ENCODE results near the gene TENT5A.
"Not testable (repeated sequence)": the region's sequence is repeated elsewhere in the genome, so short reads cannot be mapped to it uniquely, and the experiment has no call there.

Gene TENT5A

DNA sequence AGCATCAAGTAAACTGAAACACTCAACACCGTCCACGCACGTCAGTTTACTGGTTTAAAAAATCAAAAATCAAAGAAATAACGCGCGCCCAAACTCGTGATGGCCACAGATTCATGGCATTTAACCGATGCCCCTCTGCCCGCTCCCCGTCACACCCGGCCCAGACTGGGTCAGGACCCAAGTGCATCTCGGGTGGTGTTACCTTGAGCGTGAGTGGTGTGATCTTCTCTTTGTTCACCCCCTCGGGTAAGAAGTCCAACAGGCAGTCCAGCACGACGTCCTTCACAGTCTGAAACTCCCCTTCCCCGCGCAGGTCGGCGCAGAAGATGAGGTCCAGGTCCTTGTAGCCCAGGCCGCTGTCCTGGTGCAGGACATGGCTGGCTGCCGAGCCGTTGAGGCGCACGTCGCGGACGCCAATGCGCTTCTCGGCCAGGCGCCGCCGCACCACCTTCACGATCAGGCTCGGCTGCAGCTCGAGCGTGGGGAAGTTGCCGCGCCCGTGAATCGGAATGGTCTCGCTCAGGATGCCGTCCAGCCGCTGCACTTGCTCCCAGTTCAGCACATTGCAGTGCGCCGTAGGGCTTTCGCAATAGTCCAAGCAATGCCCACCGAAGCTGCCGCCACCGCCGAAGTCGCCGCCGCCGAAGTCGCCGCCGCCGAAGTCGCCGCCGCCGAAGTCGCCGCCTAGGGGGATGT is 945 bp downstream of the TENT5A start:
- DNase-seq (ENCODE audit: low read depth in 1 of 2, low spot score in 1 of 2), result peak; percentile 4

- DNase-seq (ENCODE audit: low read depth in 1 of 2, low spot score in 1 of 2), result no peak
These were observed 1.6 kb downstream of the TENT5A start for GRCh38 chr6:81750681-81751387.

GRCh38 chr6:81750200-81750599 is 2.3 kb downstream of the TENT5A start:
- no peak for DNase-seq (ENCODE audit: low read depth in 1 of 2, low spot score in 1 of 2)

GRCh38 chr6:81749707-81750106 is 2.8 kb downstream of the TENT5A start:
- no peak for DNase-seq (ENCODE audit: low read depth in 1 of 2, low spot score in 1 of 2)

- no peak for DNase-seq (ENCODE audit: low read depth in 1 of 2, low spot score in 1 of 2)
These were observed 3.5 kb downstream of the TENT5A start for GRCh38 chr6:81748994-81749393.

- no peak for DNase-seq (ENCODE audit: low read depth in 1 of 2, low spot score in 1 of 2)
These were observed 5.2 kb downstream of the TENT5A start for GRCh38 chr6:81747327-81747726.

DNA sequence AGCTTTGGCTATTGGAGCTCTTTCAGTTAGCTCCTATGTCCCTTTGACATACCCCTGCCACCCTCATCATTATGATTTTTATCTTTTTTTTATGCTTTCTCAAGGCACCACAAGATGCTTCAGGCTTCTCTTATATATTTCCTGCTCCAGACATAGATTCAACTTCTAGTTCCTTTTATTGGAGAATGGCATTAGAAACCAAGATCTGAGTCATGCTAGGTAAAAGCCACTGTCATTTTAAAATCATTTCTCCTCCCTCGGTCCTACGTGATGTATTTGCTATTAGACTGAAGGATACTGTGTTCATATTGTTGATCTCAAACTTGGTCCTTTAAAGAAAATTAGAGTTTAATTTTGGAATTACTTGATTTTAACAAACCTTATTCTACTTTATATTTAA is 8.3 kb downstream of the TENT5A start:
- DNase-seq (ENCODE audit: low read depth in 1 of 2, low spot score in 1 of 2), result no peak

DNA sequence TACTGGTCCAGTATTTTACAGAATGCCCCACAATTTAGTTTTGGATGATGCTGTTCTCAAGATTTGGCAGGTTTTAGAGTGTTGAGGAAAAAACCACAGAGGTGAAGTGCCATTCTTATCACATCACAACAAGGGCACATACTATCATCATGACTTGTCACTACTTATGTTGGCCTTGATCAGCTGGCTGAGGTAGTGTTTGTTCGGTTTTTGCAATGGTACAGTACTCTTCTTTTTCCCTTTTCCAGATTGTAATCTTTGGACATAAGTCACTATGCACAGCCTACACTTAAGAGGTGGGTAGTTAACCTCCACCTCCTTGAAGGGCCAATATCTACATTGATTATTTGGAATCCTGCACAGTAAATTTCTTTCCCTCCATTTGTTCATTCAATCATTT is 8.8 kb downstream of the TENT5A start:
- DNase-seq (ENCODE audit: low read depth in 1 of 2, low spot score in 1 of 2), result no peak

DNA sequence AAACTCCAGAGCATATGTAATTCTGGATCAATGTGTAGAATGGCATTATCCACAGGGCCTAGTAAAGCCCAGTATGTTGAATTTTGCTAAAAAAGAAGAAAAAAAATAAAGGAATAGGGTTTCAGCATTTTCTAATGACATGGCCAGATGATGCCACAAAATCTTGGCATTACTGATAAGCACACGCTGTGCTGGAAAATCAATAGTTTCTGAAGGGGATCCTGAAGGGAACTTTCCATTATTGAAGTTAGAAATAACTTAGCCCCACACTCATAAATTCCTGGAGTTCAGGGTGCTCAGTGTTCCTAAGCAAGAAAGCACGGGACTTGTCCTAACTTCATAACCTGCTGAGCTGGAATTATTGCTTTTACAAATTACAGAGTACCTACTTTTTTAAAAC is 10.8 kb downstream of the TENT5A start:
- DNase-seq (ENCODE audit: low read depth in 1 of 2, low spot score in 1 of 2), result no peak

- DNase-seq (ENCODE audit: low read depth in 1 of 2, low spot score in 1 of 2), result not testable (repeated sequence)
These were observed 11.9 kb downstream of the TENT5A start for GRCh38 chr6:81740591-81740990.

DNA sequence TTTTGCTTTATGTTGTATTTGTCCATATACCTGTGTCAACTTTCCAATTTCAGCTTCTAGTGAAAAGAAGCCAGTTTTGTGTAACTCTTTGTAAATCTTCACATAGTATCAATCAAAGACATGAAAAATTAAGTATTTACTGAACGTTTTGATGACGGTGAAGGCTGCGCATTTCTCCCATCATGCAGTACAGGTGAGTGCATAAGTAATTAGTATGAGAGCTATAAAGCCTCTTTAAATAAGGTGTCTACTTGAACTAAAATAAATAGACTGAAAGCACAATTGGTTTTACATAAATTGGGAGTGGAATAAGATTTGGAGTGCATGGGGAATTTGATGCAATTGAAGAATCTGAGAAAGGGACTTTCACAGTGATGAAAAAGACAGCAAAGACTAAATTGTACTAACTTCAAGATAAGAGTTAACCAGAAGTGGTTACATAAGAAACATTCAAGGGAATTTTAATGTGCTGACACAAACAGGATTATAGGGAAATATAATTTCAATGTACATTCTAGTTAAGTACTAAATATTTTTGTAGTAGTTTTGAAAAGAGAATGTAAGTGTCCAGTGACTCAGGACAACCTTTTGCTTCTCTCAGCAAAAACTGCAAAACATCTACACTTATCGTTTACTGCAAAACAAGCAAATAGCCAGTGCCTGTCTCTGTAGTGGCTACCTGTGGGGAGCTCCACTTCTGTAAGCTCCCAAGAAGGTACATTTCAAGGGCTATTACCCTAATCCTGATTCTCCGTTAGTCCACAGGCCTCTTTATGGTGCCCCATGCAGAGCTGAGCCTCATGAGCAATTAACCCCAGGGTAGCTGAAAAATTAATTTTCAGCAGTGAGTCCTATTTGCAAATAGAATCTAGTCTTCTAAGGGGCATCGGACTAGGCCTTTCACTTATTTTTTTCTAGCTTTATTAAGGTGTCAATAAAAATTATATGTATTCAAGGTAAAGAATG is 13.0 kb downstream of the TENT5A start:
- no peak for DNase-seq (ENCODE audit: low read depth in 1 of 2, low spot score in 1 of 2)

- DNase-seq (ENCODE audit: low read depth in 1 of 2, low spot score in 1 of 2), result no peak
These were observed 16.1 kb downstream of the TENT5A start for GRCh38 chr6:81736428-81736827.

- no peak for DNase-seq (ENCODE audit: low read depth in 1 of 2, low spot score in 1 of 2)
These were observed 16.6 kb downstream of the TENT5A start for GRCh38 chr6:81735756-81736380.

DNA sequence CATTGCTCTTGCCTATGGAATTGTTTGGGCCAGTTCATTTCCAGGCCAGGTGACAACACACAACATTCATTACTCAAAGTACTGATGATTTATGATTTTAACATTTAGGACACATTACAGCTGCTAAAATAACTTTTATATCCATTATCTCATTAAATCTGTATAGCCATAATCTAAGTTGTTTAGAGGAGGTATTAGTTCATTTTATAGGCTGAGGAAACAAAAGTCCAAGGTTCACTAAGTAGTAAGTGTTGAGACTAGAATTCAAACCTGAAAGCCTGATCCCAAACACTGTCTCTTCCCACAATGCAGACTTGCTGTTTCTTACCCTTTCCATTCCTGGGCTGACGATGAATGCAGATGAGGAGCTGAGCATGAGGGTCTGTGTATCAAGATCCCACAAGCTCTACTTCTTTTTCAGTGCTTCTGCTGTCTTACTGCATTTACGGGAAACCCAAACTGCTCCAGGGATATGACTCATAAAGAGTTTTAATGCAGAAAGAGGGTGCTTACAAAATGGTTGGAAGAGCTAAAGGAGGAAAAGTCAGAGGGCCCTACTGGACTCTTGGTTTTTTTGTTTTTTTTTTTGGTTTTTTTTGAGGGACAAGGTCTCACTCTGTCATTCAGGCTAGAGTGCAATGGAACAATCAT is 17.9 kb downstream of the TENT5A start:
- DNase-seq (ENCODE audit: low read depth in 1 of 2, low spot score in 1 of 2), result no peak

- DNase-seq (ENCODE audit: low read depth in 1 of 2, low spot score in 1 of 2), result no peak
These were observed 18.4 kb downstream of the TENT5A start for GRCh38 chr6:81734081-81734480.

DNA sequence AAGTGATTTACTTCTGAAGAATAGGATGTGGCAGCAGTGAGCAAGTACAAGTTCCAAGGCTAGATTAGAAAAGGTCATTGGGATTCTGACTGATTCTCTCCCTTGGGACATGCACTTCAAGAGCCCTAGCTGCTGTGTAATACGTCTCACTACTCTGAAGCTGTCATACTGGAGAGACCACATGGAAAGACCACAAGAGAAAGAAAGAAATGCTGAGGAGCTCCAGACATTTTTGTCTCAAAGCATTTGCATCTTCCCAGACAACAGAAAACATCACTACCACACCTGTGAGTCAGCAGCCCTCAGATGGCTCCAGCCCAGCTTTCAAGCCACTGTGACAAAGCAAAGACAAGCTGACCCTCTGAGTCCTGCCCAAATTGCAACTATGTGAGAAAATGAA is 20.7 kb downstream of the TENT5A start:
- DNase-seq (ENCODE audit: low read depth in 1 of 2, low spot score in 1 of 2), result no peak

DNA sequence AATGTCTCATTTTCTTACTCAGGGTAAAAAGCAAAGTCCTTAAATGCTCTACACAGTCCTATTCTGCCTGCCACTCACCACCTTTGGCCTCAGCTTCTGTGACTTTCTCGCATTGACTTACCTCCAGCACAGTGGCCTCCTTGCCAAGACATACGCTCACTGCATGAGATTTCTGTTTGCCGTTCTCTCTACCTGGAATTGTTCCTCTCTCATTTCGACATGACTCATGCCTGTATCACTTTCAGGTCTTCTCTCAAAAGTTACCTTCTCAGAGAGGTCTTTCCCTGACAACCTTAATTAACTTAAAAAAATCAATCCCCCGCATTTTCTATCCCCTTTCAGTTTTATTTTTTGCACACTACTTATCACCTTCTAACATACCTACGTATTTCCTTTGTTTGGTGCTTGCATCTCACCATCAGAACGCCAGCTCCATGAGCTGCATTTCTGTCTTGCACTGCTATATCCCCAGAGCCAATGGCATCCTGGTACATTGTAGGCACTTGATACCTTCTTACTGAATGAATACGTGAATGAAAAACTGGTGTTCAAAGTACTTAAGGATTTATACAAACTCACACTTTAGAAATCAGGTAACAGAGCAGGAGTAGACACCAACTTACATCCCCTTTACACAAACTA is 24.5 kb downstream of the TENT5A start:
- DNase-seq (ENCODE audit: low read depth in 1 of 2, low spot score in 1 of 2), result no peak

DNA sequence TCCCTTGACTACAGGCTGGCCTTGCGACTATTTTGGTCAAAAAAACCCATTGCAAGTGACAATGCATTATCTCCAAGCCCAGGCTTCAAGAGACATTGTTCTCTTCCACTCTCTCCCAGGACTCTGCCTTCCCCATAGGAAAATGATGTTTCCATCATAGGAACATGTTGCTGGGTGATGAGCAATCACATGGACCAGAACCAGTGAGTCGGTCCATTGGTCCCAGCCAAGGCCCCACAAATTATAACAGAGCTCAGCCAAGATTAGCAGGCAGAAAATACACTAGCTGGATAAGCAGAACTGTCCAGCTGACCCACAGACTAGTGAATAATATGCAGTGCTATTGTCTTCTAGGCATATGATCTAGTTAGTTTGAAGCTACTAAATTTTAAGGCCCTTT is 27.4 kb downstream of the TENT5A start:
- DNase-seq (ENCODE audit: low read depth in 1 of 2, low spot score in 1 of 2), result no peak

DNA sequence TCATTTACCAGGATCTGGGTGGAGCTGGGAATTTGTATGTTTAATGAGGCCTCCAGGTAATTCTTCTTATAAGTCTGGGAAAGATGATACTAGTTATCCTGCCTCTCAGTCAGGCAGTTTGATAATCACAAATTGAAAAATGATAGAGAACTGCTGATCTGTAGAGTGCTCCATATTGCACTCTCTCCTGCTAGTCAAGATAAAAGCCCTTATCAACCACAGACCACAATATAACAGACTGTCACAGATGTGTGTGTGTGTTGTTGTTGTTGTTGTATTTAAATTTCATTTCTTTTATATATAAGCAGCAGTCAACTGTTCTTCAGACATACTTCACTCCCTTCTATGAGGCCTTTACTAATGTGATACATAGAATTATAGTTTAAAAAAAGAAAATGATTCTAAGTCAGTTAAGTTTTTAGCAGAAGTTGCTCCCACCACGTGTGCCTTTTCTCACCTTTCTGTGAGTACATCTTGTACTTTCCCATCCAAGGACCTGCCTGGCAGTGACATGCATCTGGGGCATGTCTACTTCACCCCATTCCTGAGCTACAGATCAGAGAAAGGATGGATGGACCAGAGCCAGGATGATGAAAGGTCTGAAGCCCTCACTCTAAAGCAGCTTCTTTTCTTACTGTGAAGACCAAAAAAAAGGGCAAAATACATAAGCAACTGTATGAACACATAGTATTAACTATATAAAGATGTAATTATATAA is 29.8 kb downstream of the TENT5A start:
- DNase-seq (ENCODE audit: low read depth in 1 of 2, low spot score in 1 of 2), result no peak

DNA sequence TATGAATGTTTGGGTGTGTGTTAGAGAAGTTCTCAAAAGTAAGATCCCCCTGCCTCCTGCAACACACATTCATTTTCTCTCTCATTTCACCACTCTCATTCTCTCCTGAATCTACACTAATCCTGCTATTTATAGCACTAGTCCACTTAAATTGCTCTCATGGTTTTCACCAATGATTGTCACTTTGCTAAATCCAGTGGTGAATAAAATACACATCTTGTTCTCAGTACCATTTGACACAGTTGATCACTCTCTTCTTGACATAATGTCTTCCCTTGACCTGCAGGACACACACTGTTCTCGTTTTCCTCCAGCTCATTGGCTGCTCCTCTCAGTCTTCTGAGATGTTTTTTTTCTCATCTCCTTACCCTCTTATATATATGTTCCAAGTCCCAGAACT is 32.1 kb downstream of the TENT5A start:
- DNase-seq (ENCODE audit: low read depth in 1 of 2, low spot score in 1 of 2), result no peak

All from activated T-helper 1 cell treated with anti-CD3 and anti-CD28 coated beads, Interleukin-2, amount 50 U/mL, for 16 hours (primary cell).